ENCODE measurements around the gene ACSS1. TPM values are rescaled to one million over a fixed set of nuclear protein-coding genes. Genes with fewer than 3 reads are reported as not detected.

The ACSS1 gene
- total and polyA plus RNA-seq, 12 donors = 7.2 to 97.3 (median 16.9) TPM

DNA sequence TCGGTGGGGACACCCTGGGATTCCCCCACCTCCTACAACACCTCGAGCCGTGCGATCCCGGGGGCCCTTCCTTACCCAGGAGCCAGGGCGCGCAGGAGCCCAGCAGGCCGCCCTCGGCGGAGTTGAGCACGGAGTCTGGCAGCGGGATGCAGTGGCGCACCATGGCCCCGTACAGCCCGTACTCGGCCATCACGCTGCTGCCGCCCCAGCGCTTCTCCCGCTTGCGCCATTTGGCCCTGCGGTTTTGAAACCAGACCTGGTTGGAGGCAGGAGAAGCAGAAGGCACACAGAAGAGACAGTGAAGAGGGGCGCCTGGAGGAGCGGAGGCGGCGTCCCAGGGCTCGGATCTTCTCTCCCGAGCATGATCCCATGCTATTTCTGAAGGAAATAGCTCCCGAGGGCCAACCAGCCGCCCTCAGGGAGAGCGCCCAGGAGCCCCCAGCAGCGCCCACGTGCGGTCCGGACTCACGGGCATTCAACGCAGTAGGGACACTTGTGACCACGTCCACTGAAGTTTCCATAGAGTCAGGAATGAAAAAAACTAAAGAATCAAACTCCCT lies 19.8 kb upstream of the ACSS1 start:
- H3K27ac ChIP-seq = peak overlapping the region in 1 of 5 donors; percentile 52
- peaks cover 39% of the 10 kb centered on the region for H3K27me3 ChIP-seq
- H3K4me3 ChIP-seq = peak overlapping the region in 1 of 4 donors; percentile 35
- H3K4me1 ChIP-seq (replicated peaks in 1 of 2) = peaks cover 0 to 11% of the 10 kb centered on the region in 2 donors
- WGBS, 4 donors = 3 to 14% (median 6%) methylated on average over 10 to 38 of the region's 38 CpGs
- H3K36me3 ChIP-seq (replicated peaks in 1 of 2) = no peaks in the 10 kb centered on the region
- intact Hi-C loops (cut with DNase I) = loop anchor here in 1 of 2 donors (5.0 kb wide), 1 partner anchor 140 kb away; no protein-coding TSS in a partner anchor
- peak in 3 of 7 donors; percentile 30 to 62 (median 46) for DNase-seq
- no peaks in the 10 kb centered on the region for H3K9me3 ChIP-seq (replicated peaks in 1 of 3)
- no peak for TF ChIP-seq POLR2A (IDR thresholded peaks at IDR 0.05)
- TF ChIP-seq, protein P1, sequence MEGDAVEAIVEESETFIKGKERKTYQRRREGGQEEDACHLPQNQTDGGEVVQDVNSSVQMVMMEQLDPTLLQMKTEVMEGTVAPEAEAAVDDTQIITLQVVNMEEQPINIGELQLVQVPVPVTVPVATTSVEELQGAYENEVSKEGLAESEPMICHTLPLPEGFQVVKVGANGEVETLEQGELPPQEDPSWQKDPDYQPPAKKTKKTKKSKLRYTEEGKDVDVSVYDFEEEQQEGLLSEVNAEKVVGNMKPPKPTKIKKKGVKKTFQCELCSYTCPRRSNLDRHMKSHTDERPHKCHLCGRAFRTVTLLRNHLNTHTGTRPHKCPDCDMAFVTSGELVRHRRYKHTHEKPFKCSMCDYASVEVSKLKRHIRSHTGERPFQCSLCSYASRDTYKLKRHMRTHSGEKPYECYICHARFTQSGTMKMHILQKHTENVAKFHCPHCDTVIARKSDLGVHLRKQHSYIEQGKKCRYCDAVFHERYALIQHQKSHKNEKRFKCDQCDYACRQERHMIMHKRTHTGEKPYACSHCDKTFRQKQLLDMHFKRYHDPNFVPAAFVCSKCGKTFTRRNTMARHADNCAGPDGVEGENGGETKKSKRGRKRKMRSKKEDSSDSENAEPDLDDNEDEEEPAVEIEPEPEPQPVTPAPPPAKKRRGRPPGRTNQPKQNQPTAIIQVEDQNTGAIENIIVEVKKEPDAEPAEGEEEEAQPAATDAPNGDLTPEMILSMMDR (IDR thresholded peaks at IDR 0.05) = no peak

DNA sequence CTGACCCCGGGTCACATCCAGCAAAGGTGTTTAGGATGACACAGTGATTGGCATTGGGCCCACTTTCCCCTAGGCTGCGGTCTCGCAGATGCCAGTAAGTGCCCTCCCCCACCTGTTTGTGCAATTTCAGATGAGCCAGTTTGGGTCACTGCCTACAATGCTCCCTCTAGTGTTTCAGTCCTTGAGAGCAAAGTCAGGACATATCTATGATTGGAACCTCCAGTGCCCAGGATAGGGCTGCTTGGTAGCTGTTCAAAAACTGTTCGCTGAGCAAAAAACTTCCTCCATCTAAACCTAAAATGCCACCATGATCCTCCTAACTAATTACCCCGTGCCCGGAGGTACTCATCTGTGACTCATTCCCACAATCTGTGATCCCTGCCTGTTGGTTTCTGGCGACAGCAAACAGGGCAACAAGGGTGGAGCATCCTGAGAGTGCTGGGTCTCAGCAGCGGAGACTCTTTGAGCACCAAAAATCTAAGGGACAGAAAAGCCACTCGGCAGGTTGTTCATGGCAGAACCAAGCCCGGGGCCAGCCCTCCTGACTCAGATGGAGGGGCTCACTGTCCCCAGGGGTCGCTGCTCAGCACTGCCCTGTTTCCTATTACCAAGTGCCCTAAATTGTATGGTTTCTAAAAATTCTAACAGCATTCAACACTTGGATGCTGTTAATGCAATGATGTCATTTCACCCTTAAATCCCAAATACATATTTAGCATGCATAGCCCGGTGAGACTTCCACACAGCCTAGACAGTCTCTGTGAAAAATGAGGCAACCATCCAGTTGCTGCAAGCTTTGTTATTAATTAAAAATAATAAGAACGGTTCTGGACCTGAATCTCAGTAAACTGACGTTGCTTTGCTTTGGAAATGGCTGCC lies 19.0 kb upstream of the ACSS1 start:
- WGBS, 4 donors = 35 to 45% (median 40%) methylated on average over 12 to 14 of the region's 14 CpGs
- peaks cover 34% of the 10 kb centered on the region for H3K27me3 ChIP-seq
- intact Hi-C loops (cut with DNase I) = loop anchor here in 1 of 2 donors (5.0 kb wide), 1 partner anchor 140 kb away; no protein-coding TSS in a partner anchor
- peak in 5 of 7 donors; percentile 64 to 73 (median 67) for DNase-seq
- H3K9me3 ChIP-seq (replicated peaks in 1 of 3) = no peaks in the 10 kb centered on the region
- no peaks in the 10 kb centered on the region for H3K36me3 ChIP-seq (replicated peaks in 1 of 2)
- TF ChIP-seq, protein P1 (IDR thresholded peaks at IDR 0.05) = peak in 4 of 6 experiments; percentile 29 to 34 (median 31)
- no peak for TF ChIP-seq POLR2A (IDR thresholded peaks at IDR 0.05)
- H3K4me1 ChIP-seq (replicated peaks in 1 of 2) = peaks cover 0 to 11% of the 10 kb centered on the region in 2 donors
- peak overlapping the region in 1 of 5 donors; percentile 52 for H3K27ac ChIP-seq
- H3K4me3 ChIP-seq = peak overlapping the region in 1 of 4 donors; percentile 35

DNA sequence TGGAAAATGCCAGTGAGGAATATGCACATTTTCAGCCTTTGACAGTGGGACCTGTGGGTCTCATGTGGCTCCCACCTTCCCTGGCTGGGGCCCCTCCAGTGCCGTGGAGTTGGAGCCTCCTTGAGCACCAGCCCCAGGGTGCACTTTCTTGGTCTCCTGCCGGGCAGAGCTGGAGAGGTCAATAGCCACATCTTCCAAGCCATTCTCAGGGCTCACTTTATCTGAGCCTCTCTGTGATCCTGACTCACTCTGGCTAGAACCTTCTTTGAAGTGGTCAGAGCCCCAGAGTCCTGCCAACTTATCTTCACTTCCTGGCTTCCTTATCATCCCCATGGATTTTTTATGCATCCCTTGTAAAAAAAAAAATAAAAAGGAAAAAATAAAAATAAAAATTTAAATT lies 18.3 kb upstream of the ACSS1 start:
- H3K4me3 ChIP-seq = no peak overlapping the region
- DNase-seq = peak in 2 of 7 donors; percentile 44 to 50
- intact Hi-C loops (cut with DNase I) = loop anchor here in 1 of 2 donors (5.0 kb wide), 1 partner anchor 139 kb away; no protein-coding TSS in a partner anchor
- WGBS, 4 donors = 38 to 70% (median 43%) methylated on average over 2 of the region's 2 CpGs; no CpG with 5 or more reads in 1 of the 4 donors
- TF ChIP-seq, protein P1 (IDR thresholded peaks at IDR 0.05) = no peak
- TF ChIP-seq POLR2A (IDR thresholded peaks at IDR 0.05) = no peak
- H3K27ac ChIP-seq = peak overlapping the region in 1 of 5 donors; percentile 18
- peaks cover 0 to 11% of the 10 kb centered on the region in 2 donors for H3K4me1 ChIP-seq (replicated peaks in 1 of 2)
- H3K27me3 ChIP-seq = peaks cover 26% of the 10 kb centered on the region
- H3K36me3 ChIP-seq (replicated peaks in 1 of 2) = no peaks in the 10 kb centered on the region
- no peaks in the 10 kb centered on the region for H3K9me3 ChIP-seq (replicated peaks in 1 of 3)

DNA sequence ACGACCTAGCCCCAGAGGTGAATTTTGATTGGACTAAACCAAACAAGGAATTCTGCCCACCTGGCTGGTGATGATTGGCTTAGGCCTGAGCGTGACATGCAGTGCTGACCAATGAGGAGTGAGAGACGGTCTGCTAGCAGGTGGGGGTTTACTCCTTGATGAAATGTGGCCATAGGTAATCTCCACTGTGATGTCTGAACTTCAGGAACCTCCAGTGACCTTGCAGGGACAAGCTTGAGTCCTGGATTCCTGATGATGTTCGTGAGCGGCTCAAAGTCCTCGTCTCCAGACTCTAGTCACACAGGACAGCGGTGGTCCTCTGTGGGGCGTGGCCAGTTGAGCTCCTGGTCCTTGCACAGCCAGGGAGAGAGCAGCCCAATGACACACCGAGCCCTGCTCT lies 15.6 kb upstream of the ACSS1 start:
- intact Hi-C loops (cut with DNase I) = no loop called here
- 78 to 83% (median 82%) methylated on average over 6 to 9 of the region's 9 CpGs for WGBS, 4 donors
- Histone ChIP-seq H3K27me3 (peaks cover 9% of the 10 kb centered on the region), H3K4me3 (no peak overlapping the region), H3K9me3 (replicated peaks in 1 of 3) (no peaks in the 10 kb centered on the region), H3K4me1 (replicated peaks in 1 of 2) (peaks cover 0 to 11% of the 10 kb centered on the region in 2 donors), H3K36me3 (replicated peaks in 1 of 2) (no peaks in the 10 kb centered on the region), H3K27ac (no peak overlapping the region)
- TF ChIP-seq, protein P1 (IDR thresholded peaks at IDR 0.05) = no peak
- no peak for TF ChIP-seq POLR2A (IDR thresholded peaks at IDR 0.05)
- peak in 2 of 7 donors; percentile 5 to 21 for DNase-seq
